NCI-H2196 (cell line): ENCODE data around the gene CNGA3.
"Not testable (repeated sequence)": the region's sequence is repeated elsewhere in the genome, so short reads cannot be mapped to it uniquely, and the experiment has no call there.

Source experiments
- DNase-seq: peaks from one replicate; lab custom pipeline; 2025; ENCODE audit not compliant: unreplicated experiment; lab: John Stamatoyannopoulos, UW

CNGA3 gene

DNA sequence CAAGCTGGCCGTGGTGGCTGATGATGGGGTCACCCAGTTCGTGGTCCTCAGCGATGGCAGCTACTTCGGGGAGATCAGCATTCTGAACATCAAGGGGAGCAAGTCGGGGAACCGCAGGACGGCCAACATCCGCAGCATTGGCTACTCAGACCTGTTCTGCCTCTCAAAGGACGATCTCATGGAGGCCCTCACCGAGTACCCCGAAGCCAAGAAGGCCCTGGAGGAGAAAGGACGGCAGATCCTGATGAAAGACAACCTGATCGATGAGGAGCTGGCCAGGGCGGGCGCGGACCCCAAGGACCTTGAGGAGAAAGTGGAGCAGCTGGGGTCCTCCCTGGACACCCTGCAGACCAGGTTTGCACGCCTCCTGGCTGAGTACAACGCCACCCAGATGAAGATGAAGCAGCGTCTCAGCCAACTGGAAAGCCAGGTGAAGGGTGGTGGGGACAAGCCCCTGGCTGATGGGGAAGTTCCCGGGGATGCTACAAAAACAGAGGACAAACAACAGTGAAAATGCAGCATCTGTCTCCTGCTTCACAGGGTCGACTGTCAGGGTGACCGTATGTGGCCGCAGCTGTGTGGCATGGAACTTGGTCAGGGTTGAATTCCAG lies 50.6 kb downstream of the CNGA3 start:
- no peak for DNase-seq

DNA sequence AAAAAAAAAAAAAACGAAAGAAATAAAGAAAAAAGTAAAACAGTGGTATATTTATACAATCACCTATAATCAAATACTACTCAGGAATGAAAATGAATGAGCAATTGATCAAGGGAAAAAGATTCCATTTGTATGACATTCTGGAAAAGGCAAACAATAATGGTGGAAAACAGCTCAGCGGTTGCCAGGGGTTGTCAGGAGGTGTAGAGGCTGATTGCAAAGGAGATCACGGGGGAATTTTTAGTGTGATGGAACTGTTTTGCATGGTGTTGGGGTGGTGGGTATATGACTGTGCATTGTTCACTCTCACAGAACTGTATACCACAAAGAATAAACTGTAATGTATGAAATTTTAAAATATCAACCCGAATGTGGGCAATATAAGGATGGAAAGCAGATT lies 52.9 kb downstream of the CNGA3 start:
- DNase-seq: no peak

DNA sequence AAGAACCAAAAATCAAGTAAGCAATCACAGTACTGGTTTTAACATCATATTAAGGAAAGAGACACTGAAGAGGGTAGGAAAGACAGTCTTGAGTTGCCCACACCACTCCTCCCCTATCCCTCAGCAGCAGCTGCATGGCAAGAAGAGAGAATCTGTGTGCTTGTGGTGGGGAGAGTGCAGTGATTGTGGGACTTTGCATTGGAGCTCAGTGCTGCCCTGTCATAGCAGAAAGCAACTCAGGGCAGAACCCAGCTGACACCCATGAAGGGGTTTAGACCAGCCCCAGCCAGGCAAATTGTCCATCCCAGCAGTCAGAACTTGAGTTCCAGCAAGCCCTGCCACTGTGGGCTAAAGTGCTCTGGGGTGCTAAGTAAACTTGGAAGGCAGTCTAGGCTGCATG lies 57.6 kb downstream of the CNGA3 start:
- no peak for DNase-seq

DNA sequence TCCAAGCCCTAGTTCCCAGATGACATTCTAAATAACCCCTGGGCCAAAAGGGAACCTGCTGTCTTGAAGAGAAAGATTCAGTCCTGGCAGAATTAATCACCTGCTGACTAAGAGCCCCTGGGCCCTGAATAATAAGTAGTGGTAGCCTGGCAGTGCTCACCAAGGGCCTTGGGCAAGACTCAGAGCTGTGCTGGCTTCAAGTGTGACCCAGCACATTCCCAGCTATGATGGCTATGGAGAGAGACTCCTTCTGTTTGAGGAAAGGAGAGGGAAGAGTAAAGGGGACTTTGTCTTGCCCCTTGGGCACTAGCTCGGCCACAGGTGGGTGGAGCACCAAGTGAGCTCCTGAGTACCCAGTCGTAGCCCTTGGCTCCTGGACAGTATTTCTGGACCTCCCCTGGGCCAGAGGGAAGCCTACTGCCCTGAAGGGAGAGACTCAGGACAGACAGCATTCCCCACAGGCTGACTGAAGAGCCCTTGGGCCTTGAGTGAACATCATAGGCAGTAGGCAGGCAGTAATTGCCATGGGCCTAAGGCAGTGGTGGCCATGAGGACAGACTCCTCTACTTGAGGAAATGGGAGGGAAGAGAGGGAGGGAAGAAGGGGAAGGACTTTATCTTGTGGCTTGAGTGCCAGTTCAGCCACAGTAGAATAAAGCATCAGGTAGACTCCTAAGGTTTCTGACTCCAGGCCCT lies 58.4 kb downstream of the CNGA3 start:
- DNase-seq: no peak

DNA sequence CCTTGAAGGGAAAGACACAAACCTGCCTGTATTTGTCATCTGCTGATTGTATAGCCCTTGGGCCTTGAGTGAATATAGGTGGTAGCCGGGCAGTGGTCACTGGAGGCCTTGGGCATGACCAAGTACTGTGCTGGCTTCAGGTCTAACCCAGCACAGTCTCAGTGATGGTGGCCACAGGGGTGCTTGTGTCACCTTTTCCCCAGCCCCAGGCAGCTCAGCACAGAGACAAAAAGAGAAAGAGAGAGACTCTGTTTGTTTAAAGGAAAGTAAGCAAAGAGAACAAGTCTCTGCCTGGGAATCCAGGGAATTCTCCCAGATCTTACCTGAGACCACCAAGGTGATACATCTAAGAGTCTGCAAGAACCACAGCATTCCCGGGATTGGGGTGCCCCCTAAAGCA lies 59.0 kb downstream of the CNGA3 start:
- DNase-seq: no peak

DNA sequence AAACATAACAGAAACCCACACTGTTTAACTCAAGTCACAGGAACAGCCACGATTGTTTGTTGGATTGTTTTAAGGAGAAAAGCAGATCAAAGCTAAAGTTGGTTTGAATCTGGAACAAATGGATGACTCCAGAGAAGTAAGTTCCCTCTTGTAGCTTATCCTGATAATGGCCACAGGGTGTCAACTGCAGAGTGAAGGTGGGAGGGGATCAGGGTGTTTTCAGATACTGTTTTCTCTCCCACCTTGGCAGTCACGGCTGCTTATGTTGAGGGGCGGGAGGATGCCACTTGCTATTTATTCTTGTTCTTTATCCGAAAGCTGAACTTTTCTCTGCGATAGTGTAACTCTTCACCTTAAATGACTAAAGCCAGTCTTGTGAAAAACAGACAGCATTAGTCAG lies 61.9 kb downstream of the CNGA3 start:
- no peak for DNase-seq

DNA sequence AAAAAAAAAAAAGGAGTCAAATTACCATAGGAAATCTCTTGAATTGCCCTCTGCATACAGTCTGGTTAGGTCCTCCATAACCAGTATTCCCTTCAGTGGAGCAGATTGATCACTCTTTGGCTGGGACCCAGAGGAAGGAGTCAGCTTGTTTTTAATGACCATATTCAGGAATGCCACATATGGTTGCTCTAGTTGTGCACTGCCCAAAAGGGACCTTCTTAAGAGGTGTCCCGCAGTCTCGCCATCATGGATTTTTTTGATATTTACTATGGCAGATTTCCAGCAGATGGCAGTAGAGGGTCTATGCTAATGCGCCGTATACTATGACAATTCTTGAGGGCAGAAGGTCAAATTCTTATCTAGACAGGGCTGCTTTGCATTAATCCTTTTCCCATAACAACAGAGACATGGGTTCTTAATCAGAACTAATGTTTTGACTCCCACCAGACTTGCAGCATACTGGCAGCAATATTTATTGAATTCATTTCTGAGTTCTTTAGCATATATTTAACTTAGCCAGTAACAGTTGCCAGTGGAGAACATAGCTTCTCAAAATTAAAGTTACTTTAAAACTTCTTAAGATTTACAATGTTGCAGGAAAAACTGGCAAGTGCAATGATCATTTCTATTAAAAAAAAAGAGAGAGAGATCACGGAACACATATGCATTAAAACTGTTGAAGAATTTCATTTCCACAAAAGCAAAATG lies 66.6 kb downstream of the CNGA3 start:
- DNase-seq: peak; percentile 72

DNA sequence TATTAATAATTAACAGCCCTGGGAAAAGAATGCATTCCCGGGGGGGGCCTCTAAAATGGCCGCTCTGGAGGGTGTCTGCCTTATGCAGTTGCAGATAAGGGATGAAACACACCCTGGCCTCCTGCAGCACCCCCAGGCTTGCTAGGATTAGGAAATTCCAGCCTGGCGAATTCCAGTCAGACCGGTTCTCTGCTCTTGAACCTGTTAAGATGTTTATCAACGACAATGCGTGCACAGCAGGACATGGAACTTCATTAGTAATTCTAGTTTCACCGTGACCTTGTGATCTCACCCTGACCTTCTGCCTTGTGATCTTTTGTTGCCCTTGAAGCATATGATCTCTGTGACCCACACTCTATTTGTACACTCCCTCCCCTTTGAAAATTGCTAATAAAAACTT lies 68.0 kb downstream of the CNGA3 start:
- not testable (repeated sequence) for DNase-seq

DNA sequence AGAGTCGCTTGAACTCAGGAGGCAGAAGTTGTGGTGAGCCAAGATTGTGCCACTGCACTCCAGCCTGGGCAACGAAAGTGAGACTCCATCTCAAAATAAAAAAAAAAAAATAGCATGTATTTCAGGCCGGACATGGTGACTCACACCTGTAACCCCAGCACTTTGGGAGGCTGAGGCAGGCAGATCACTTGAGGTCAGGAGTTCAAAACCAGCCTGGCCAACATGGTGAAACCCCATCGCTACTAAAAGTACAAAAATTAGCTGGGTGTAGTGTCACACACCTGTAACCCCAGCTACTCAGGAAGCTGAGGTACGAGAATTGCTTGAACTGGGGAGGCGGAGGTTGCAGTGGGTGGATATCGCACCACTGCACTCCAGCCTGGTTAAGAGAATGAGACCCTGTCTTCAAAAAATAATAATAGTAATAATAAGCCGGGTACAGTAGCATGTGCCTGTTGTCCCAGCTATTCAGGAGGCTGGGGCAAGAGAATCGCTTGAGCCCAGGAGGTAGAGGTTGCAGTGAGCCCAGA lies 69.5 kb downstream of the CNGA3 start:
- not testable (repeated sequence) for DNase-seq

DNA sequence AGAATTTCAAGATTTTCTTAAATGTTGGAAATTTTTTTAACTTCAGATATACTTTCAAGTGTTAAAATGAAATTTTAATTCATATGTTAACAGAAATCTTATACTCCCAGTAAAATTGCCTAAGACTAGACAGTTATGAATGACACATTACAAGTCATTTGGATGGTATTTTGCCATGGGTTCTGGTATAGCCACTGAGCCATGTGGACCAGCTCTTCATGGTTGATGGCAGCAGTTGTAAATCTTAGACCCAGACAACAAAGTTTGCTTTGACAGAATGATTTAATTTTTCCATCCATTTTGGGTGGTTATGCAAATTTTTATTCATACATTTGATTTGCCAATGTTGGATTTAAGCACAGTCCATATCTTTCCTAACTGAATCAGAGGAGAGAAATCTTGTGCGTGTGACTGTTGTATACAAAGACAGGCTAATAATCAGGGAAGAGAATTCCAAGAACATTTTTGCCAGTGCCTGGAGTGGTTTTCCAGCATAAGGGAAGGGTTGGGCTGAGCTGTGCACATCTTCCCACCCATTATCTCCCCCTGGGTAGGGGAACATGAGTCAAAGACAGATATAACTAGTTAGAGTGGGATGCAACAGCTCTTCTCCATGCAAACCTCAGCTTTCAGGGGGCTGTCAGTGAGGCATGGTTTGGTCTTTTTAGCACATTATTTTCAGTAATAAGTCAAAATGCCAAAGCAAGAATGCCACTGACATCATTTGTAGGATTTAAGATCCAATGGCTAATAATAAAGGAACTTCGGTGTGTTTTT lies 70.3 kb downstream of the CNGA3 start:
- no peak for DNase-seq

DNA sequence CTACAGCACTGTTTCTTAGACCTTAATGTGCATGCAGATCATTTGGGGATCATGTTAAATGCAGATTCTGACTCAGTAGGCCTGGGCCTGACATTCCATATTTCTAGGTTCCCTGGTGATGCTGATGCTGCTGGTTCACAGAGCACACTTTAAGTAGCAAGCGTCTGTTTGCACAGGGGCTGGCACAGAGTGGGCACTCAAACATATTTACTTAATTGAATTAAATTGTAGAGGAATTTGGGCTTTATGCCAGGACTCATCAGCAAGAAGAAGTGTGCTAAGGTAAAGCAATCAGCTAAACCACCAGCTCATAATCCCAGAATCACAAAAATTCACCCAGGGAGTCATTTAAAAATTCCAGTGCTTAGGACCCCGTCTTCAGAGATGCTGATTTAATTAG lies 73.3 kb downstream of the CNGA3 start:
- no peak for DNase-seq

DNA sequence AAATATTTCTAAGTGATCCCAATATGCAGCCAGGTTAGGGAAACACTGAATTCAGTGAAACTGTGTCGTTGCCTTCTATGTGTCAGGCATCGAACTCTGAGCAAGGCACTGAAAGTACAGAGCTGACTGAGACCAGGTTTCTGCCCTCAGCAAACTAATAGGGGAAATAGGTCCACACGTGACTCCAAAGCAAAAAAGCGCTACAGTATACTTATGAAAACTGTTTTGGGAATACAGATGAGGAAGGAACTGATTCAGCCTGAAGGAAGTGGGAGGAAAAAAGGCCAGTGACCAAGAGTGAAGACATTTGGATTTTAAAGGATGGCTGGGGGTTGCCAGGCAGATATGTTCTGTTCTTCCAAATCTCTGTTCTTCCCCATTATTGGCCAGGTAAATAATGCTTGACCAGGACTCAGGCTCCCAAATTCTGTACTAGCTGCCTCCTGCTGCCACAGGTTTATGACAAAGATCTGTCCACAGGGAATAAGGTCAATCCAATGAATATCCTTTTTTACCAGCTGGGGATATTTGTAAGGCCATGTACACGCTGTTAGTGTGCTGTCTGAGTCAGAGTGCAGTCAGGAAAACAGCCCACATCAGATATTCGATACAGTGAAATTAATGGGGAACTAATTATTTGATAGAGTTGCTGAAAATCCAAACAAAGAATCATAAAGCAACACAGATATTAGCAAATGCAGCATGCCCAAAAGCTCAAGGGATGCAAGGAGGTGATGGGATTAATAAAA lies 73.9 kb downstream of the CNGA3 start:
- DNase-seq: no peak

DNA sequence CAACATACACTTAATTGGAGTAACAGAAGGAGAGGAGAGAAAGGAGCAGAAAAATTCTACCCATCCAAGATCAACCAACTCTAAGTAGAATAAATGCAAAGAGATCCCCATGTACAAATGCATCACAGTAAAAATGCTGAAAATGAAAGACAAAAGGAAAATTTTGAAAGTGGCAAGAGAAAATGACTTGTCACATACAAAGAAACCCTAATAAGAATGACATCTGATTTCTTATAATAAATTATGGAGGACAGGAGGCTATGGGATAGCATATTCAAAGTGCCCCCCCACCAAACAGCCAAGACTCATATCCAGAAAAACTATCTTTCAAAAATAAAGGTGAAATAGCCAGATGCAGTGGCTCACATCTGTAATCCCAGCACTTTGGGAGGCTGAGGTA lies 76.2 kb downstream of the CNGA3 start:
- DNase-seq: no peak

DNA sequence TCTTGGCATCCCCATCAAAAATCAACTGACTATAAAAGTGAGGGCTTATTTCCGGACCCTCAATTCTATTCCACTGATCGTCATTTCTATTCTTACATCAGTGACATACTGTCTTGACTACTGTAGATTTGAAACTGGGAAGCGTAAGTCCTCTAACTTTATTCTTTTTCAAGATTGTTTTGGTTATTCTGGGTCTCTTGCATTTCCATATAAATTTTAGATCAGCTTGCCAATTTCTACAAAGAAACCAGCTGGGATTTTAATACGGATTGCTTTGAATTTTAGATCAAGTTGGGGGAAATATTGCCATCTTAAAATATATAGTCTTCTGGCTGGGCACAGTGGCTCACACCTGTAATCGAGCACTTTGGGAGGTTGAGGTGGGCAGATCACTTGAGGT lies 80.5 kb downstream of the CNGA3 start:
- no peak for DNase-seq

DNA sequence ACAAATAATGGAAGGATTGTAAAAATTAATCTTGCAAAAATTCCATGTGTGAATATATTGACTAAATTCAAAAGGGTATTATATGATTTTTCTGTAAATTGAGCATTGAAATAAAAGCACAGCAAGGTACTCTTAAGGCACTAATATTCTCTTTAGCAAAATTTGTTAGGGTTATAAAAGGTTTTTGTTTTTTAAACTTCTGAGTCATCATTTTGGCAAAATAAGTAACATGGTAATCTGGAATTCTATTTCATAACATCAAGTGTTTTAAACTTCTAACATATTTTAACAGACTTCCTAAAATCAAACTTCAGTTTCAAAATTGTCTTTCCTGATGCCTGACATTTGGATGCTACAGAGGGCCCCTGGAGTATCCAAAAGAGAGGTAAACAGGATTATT lies 85.9 kb downstream of the CNGA3 start:
- DNase-seq: no peak

DNA sequence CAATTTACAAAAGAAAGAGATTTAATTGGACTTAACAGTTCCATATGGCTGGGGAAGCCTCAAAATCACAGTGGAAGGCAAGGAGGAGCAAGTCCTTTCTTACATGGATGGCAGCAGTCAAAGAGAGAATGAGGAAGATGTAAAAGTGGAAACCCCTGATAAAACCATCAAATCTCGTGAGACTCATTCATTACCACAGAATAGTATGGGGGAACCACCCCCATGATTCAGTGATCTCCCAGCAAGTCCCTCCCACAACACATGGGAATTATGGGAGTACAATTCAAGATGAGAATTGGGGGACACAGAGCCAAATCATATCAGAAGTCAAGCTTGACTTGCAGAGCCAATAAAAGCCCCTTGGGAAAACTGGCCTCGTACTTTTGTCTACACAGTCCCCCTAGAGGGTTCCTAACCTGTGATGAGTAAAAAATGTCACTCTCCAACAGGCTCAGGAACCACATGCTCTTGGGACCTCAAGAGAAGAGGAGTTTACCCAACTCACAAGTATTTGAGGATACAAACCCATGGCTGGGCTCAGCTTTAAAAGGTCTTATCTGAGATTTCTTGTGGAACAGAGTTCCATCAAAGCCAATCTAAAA lies 87.2 kb downstream of the CNGA3 start:
- no peak for DNase-seq

DNA sequence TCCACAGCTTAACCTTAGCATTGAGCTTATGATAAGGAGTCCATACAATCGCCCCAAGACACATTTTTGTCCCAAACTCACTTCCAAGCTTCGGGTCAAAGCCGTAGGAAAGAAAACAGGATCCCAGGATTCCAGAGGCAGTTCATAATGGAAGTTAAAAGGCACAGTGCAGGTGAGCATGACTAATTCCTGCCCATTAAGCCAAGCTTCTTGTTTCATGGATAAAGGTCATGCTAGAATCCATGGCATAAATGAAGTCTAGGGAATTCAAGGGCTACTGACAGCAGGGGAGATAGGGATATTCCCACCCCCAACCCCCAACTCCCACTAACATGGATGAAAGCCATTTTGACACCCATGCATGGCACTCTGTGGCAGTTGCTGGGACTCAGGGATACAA lies 88.2 kb downstream of the CNGA3 start:
- DNase-seq: no peak

DNA sequence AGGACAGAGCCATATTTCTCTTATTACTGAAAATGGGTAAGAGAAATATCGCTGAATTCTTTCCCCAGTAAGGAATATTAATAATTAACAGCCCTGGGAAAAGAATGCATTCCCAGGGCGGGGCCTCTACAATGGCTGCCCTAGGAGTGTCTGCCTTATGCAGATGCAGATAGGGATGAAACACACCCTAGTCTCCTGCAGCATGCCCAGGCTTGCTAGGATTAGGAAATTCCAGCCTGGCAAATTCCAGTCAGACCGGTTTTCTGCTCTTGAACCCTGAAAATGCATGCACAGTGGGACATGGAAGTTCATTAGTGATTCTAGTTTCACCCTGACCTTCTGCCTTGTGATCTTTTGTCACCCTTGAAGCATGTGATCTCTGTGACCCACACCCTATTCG lies 89.4 kb downstream of the CNGA3 start:
- not testable (repeated sequence) for DNase-seq

DNA sequence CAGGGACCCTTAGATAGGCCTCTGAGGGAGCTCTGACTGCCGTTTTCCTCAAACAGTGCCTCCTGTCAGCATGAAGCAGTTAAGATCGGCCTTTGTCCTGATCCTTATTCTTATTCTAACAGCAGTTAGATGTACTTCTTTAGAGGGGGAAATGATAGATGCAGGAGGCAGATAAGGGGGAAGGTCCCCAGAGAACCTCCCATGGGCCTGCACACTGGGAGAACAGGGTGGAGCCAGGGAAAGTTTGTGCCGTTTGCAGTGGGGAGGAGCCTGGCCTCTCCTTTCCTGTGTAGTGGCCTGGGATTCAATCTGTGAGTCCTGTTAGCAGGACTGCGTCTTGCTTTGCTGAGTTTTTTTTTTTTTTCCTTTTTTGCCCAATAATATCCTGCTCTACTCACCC lies 90.5 kb downstream of the CNGA3 start:
- no peak for DNase-seq
